Stimulated activated CD4-positive, alpha-beta T cell treated with anti-CD3 and anti-CD28 coated beads, TNF-alpha, amount 100 ng/mL, for 4 hours (primary cell): ENCODE data around the gene EFCAB8.

ENCODE experiments used
- DNase-seq, 3 experiments: peaks; one replicate each; pipeline ENCODE4 v3.0.0-alpha.2; 2020; ENCODE audit warnings: low read depth in 3 of 3

Gene EFCAB8, protein sequence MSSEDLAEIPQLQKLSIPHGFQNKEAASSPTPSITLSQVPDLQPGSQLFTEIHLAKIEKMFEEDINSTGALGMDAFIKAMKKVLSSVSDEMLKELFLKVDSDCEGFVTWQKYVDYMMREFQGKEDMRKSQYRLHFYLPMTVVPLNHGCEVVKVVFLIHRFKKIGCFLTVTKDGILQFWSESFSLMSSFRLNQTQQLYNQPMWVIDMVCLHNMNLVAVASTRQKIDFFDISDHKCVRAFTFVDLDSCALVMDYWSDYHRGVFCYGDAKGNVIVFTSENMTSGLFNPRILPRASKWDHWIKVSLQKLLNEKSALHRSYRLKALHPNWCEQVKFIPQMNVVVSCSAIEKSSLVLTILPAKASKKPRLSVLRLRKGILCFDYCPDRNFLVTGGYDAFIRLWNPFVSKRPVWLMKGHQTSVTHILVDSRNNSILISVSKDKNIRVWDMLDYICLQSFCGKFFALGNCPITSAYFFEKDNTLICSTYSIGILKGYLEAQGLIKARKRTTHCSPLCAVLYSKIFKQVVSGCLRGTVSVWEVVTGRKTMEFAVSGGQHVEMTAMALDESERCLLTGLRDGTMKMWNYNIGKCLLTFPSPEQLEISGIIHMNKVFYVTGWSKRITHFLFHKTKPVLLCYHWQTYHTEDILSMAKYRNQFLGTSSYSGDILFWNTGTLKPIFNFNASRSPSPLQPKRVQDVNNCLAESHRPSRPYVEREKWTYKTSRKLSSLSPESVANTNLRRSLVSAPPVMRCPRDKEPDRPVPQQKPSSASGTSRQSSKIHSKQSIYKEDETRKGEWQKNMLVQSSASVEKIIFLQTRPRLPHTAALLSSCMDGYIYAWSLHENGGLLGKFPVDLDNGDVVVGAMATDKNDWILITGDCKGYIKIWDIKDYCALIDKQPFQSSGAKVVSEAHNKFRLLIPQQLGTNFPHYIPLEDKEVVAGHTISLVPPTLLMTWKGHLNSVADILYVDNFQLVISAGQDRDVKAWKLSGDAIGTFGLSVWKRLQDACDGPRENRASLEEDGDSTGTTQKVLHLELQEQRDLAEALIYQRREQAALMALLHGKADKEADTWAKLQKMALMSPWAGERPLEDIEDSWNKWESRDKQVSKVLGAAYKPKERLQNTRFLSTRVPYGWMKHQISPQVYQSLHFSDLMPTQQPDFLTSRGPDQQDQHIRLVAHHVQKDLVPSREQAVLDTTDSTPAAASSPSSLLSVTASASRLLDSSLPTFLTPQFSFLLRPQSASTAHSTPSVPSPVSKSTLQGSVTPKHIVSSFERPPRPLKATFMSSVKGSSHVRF

DNA sequence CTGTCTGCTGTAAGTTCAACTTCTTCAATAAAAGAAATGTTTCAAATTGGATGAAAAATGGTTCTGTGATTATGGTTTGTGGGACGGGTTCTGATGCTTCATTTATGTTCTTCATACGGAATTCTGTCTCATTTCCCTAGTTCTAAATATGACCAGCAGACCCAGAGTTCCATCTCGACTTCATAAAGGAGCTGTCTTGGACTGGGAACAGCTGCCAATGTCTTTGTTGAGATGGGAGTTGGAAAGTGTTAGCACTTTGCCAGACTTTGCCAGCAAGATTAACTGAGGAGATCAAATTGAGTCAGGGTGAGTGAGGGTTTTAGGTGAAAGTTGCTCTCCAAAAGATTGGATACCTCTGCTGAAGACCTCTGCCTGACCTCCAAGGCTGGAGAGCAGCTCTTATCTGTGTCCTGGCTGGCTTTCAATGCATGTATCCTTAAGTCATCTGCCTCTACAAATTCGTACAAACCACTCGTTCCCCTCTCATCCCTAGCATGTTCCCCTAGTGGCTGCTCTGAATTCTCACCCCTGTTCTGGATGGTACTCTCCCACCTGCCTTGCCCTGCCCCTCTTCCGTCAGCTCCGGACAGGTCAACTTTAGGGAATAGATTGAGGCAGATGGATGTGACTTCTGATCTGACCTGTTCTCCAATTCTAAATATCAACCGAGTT is at the start of gene EFCAB8:
Gene EFCAB8, plus strand, starts transcription at position 223 of the 672 bp plus-strand sequence. CDS start 4,870 bp downstream, outside the sequence.
- no peak for DNase-seq

DNA sequence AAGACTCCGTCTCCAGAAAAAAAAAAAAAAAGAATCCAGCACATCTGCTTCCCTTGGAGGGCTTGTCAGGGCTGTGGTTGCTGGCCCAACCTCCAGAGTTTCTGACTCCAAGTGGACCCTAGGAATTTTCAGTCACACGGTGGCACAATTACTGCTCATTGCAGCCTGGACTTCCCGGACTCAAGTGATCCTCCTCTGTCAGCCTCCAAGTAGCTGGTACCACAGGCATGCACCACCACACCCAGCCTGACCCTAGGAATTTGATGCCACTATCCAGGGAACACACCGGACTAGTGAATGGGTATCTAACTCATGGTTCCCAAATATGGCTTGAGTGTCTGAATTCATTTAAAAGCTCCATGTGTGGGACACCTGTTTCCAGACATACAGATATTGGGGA is 48.8 kb upstream of the EFCAB8 start:
- no peak for DNase-seq

DNA sequence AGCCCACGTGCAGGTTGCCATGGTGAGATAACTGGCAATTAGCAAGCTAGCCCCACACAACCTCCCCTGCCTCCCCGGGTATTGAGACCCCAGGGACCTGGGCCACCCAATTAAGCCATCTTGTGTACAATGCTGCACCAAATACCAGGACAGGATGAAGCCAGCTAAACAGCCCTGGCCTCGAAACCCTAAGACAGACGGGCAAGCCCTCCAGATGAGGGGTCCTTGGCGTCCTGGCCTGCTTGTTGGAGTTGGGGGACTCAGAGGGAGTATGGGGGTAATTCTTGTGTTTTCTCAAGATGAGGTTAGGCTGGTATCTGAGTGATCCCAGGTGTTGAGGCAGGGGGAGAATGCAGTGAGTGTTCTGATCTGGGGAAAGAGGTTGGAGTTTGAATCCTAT is 47.8 kb upstream of the EFCAB8 start:
- no peak for DNase-seq

DNA sequence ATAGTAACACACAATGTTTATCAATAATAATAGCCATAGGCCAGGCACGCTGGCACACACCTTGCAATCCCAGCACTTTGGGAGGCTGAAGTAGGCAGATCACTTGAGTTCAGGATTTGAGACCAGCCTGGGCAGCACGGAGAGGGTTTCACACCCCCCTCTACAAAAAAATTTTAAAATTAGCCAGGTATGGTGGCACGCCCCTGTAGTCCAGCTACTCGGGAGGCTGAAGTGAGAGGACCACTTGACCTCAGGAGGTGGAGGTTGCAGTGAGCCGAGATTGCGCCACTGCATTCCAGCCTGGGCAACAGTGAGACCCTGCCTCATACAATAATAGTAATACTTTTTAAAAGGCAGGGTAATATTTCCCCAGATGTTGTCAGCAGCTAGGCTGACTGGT is 46.8 kb upstream of the EFCAB8 start:
- DNase-seq: no peak

DNA sequence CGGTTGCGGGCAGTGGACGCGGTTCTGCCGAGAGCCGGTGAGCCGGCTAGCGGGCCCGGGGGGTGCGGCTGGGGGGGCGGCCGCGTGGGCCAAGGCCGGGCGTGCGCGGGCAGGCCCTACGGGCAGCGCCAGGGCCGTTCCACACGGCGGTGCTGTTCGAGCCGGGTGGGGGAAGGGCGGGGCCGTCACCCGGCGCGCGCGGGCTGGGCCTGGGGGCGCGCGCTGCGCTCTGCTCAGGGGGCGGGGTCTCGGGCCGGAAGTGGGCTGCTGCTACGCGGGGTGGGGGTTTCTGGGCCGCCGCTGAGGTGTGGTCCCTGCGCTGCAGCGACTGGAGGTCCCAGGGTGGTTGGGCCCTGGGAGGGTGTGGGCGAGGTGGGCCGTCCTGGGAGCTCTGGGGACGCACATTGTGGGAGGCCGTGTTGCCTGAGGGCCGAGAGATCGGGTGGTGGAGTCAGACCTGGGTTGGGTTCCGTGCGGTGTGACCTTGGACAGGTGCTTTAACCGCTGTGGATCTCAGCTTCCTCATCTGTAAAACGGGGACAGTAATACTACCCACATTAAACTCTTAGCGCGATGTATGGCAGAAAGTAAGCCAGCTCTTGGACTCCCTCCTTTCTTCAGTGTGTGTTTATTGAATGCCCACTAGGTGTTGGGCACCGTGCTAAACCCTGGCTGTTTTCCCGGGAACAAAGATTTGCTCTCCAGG is 38.6 kb upstream of the EFCAB8 start:
- DNase-seq: peak; percentile 77 to 86 (median 79)

DNA sequence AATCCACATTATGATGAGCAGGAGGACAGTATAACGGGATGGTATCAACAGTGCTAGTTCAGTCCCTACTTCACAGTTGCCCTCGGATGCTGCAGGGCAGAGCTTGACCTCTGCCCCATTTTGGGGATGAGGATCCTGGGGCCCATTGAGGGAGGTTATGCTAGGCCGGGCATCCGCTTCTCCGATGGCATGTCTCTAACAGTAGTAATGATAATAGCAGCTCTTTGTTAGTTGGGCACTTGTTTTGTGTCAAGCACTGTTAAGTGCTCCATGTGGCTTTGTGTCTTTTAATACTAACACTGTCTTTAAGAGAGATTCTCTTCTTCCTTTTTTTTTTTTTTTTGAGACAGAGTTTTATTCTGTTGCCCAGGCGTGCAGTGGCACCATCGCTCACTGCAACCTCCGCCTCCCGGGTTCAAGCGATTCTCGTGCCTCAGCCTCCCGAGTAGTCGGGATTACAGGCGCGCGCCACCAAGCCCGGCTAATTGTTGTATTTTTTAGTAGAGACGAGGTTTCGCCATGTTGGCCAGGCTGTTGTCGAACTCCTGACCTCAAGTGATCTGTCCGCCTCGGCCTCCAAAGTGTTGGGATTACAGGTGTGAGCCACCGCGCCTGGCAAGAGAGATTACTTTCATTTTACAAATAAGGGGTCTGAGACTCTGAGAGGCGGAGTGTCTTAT is 37.9 kb upstream of the EFCAB8 start:
- no peak for DNase-seq

DNA sequence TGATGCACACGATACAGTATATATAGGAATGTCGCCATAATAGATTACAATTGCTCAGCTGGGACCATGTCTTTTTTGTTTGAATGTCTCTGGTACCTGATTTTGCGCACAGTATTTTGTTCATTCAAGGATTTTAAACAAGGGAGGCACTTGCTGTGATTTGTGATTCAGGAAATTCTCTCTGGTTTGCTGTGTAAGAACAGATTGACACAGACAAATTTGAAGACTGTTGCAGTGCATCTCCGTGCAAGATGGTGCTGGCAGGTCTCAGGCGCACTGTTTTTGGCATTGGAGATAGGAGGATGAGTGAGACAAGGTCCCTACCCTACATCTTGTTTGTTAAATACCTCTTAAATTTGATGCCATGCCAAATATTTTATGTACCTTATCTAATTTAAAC is 36.5 kb upstream of the EFCAB8 start:
- DNase-seq: no peak

DNA sequence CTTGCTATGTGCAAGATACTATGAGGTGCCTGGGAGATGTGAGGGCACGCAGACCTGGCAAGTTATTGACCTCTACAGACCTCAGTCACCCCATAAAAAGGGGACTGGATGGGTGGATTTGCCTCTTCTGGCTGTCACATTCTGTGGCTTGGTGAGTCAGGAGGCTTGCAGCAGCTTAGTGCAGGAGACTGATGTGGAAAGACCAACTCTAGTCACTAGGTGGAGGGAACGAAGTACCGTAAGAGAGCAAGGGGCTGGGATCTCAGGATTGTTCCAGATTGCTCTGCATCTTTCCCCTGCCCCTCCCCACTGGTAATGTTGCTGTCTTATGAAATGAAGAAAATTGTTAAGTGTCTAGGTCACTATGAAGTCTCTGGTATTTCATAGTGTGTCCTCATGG is 35.6 kb upstream of the EFCAB8 start:
- no peak for DNase-seq

DNA sequence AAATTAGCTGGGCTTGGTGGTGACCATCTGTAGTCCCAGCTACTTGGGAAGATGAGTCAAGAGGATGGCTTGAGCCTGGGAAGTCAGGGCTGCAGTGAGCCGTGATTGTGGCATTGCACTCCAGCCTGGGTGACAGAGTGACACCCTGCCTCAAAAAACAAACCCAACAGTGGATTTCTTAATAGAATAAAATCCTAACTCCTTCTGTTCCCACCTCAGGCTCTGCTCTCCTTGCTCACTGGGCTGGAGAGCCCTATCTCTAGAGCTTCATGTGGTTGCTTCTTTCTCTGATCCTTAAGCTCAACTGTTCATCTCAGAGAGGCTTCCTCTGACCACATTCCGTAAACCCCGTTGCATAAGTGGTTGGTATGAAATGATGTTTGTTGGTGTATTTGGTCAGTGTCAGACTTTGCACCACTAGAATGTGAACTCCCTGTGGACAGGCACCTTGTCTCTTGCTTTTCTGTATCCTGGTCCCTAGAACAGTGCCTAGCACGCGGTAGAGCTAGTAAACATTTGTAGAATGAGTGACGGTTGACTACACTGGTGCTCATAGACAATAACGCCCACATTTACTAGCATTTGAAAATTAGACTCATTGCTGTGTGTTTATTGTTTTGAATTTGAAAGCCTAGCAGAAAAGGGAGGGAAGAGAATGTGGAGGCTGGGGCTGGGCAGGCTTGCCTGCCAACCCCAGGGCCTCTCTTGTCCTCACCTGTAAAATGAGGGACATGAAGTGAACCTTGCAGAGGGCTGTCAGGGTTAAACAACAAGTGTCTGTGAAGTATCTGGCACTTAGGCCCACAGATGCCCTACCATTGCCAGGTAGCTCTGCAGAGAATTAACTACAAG is 34.8 kb upstream of the EFCAB8 start:
- no peak for DNase-seq

DNA sequence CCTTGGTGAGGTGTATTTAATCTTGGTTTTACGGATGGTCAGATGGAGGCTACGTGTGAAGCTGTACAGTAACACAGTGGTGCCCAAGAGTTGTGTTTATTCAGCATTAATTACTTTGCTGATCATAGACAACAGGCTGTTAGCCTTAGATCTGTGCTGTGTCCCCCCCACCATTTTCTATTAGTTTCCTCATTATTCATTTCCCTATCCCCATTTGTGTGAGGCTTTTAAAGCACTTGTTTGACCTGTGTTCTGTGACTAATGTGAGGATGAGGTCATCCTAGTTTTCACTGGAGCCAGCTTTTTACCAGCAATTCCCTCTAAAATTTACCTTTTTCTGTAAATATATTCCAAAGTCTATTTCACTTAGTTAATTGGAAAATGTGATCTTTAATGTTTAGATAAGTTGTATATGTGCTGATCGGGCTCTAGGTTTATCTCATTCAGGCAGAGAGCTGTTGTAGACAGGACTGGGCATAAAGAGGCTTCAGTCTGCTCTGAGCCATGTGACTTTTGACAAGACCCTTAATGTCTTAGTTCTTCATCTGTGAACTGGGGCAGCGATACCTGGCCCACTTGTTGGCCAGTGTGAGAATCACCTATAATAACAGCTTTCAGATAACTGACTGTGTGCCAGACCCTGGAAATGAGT is 30.6 kb upstream of the EFCAB8 start:
- DNase-seq: no peak

DNA sequence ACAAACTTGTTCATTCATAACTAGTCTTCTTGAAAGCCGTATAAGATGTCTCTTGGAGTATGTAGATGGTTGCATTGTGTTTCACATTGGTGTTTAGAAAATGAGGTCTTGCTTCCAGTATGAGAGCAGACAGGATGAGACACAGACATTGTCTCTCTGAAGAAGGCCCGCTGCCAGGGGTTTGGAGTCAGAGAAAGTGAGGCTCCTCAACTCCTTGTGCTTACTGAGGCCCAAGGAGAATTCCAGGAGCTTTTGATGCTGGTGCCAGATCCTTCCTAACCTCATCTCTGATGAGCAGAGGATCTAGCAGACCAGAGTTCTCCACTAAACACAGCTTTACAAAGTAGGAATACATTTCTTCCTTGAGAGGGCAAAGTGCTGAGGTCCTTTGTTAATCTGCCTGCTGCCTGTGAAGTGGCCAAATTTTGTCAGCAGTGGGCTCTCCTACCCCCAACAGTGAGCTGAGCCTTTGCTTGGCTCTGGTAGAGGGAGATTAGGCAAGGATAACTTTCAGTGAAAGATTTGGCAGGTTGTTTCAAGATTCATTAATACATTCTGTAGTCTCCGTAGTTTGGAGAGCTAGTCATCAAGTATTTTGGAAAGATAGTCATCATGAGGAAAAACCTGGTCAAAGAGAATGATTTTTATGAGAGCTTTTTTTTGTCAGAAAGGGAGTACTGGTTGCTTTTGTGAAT is 29.3 kb upstream of the EFCAB8 start:
- no peak for DNase-seq

DNA sequence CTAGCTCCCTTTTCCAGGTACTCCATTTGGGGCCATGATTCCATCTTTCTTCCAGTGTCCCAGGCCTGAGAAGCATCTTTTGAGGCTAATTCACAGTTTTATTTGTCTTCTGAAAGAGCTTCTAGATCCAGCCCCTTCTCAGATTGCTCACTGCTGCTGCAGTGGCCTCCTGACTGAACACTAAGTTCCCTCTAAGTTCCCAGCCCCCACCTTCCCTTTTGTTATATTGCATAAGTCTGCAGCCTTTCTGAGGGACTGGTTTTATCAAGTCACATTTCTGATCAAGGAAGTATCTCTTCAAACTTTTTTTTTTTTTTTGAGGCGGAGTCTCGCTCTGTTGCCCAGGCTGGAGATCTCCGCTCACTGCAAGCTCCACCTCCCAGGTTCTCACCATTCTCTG is 28.3 kb upstream of the EFCAB8 start:
- no peak for DNase-seq

DNA sequence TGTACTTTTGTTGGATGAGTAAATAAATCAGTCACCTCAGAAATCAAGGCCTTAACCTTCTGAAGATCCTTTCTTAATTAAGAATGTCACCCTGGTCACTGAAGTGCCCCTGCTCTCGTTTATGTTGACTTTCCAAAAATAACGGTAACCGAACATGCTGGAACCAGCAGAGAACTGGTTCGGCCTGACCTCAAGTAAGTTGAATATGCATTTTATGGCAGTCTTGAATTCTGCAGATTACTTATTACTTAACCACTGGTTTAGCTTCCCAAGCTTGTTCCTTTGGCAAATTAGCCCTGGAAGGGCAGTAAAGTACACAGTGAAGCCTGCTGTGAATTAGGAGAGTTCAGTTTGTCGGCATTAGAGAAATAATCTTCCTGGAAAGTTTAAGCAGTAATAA is 26.7 kb upstream of the EFCAB8 start:
- no peak for DNase-seq

DNA sequence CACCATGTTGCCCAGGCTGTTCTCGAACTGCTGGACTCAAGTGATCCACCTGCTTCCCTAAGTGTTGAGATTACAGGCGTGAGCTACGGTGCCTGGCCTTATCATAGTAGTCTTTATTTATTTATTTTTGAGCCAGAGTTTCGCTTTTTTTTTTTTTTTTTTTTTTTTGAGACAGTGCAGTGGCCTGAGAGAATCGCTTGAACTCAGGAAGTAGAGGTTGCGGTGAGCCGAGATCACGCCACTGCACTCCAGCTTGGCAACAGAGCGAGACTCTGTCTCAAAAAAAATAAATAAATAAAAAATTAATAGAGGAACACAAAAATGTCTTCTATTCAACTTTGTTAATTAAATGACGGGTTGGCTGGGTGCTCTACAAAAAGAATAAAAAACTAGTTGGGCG is 26.1 kb upstream of the EFCAB8 start:
- DNase-seq: no peak

DNA sequence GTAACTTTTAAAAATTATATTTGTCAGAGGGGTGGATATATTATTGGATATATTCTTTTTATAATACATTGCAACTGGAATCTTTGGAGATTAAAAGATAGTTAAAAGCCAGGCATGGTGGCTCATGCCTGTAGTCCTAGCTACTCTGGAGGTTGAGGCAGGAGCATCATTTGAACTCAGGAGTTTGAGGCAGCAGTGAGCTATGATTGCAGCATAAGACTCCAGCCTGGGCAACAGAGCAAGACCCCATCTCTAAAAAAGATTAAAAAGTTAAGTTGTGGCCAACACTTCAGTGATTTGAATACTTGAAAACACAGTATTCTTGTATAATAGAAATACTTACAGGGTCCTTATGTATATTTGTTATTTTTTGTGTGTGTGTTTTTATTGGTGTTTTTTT is 23.8 kb upstream of the EFCAB8 start:
- no peak for DNase-seq

DNA sequence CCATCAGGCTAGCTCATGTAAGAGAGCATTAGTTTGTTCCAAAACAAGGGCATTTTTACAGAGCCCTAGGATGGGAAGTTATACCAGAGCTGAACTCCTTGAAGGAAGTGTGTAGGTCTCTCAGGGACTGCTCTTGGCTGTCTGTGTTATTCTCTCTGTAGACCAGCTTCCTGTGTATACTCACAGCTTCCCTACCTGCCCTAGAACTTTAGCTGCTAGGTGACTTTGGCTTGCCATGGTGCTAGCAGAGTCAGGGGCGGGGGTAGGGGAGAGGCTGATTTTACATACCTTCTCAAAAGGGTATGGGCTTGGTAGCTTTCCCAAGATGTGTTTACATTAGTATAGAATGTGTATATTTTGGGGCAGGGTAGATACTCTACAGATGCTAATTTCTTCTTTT is 21.6 kb upstream of the EFCAB8 start:
- DNase-seq: no peak

DNA sequence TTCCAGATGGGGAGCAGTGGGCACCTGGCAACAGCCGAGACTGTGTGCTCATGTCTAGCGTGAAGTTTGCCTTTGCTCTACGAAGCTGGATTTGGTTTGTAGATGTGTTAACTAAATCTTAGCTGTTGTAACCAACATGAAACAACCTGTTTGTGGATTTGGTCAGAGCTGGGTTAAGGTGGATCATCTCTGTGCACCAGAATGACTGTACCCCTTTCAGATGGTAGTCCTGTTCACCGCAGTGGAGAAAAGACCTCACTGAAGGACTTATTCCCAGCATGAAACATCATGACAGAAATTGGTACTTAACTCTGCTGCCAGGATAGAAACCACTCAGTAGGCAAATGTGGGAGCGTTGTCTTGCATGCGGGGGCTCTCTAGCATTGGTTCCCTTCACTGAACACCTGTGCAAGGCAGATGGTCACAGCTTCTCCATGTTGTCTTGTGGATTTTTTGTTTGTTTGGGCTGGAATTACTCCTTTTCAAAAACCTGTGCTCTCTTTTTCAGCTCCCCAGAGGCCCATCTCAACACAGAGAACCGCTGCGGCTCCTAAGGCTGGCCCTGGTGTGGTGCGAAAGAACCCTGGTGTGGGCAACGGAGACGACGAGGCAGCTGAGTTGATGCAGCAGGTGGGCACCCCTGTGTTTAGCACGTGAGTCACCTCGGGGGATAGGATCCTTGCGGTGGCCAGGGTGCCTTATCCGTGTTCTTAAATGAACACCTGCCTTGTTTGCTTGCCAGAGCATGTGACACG is 19.3 kb upstream of the EFCAB8 start:
- DNase-seq: no peak

DNA sequence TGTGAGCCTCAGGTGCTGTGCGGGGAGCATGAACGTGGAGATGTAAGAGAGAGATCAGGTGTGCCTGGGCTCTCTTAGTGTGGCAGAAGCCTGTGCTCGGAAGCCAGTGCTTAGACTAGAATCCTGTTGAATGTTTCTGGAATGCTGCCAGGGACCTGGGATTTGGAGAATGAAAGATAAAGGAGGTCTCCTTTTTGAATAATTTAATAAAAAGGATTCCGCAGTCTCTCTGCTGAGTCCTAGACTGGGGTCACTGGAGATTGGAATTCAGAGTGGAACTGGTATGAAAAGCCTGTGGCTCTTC is 18.8 kb upstream of the EFCAB8 start:
- DNase-seq: no peak
